Stimulated activated CD4-positive, alpha-beta T cell treated with anti-CD3 and anti-CD28 coated beads, Interleukin-2, amount 100 ng/mL, for 4 hours (primary cell): ENCODE measurements around the gene PCBD2.
A peak's percentile ranks its signal among the peaks of the same experiment; 100 is the strongest.
"Not testable (repeated sequence)": the region's sequence is repeated elsewhere in the genome, so short reads cannot be mapped to it uniquely, and the experiment has no call there.

ENCODE experiments used
- DNase-seq: peaks from one replicate; pipeline ENCODE4 v3.0.0-alpha.2; 2020; ENCODE audit warnings: low read depth

Gene PCBD2

DNA sequence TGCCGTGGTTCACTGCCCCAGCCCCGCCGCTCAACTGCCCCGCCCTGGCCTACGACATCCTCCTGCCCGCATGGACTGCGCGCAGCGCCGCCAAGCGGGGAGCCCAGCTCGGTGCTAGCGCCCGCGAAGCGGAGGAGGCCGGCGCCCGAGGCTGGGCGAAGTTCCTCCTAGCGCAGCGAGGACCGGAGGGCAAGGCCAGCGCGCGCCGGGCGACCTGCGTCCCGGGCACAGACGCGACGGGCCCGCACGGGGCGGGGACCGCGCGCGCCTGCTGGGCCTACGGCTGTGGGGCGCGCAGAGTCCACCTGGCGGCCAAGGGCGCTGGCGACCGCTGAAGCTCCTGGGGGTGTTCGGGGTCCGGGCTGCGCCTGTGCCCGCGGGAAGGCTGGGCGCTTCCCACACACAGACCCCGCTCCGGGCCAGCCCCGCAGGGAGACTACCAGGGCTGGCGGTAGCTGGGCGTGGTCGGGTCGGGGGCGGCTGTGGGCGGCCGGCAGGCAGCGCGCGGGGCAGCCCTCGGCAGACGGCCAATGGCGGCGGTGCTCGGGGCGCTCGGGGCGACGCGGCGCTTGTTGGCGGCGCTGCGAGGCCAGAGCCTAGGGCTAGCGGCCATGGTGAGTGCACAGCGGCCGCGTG lies at the start of gene PCBD2:
Gene PCBD2, plus strand, starts transcription at position 522 of the 636 bp plus-strand sequence. Its CDS starts 9 bp downstream, at position 531.
- DNase-seq, result peak; percentile 85

DNA sequence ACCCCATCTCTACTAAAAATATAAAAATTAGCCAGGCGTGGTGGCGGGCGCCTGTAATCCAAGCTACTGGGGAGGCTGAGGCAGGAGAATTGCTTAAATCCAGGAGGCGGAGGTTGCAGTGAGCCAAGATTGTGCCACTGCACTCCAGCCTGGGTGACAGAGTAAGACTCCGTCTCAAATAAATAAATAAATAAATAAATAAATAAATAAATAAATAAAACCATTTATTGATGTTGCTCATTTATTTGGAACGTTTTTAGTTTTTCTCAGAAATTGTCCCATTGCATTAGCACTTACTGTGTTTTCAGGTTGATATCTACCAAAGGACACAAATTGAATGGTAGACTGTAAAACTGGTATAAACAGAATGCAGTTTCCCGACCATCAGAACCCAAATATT lies 48.5 kb upstream of the PCBD2 start:
- not testable (repeated sequence) for DNase-seq

DNA sequence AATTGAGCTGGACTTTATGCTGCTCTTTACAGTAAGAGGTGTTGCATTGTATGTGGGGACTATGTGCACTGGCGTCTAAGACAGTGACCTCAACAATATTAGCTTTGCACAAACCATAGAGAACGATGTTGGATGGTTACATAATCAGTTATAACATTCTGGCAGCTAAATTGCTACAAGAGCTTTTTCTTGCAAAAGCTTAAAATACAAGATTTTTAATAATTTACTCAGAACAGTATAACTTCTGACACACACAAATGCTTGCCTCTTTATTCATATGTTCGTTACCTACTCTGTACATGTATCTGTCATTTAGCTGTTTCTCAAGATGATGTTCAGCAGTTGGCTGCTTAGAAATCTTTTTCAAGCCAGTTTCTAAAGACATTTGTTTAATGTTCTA lies 47.5 kb upstream of the PCBD2 start:
- DNase-seq, result no peak

DNA sequence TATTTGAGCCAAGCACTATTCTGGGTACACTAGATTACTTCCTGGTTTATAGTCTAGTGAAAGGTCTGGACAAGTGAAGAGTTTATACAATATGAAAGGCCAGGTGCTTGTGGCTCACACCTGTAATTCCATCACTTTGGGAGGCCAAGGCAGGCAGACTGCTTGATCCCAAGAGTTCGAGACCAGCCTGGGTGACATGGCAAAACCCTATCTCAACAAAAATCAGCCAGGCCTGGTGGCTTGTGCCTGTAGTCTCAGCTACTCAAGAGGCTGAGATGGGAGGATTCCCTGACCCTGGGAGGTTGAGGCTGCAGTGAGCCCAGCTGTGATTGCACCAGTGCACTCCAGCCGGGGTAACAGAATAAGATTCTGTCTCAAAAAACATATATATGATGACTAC lies 40.2 kb upstream of the PCBD2 start:
- DNase-seq, result no peak

DNA sequence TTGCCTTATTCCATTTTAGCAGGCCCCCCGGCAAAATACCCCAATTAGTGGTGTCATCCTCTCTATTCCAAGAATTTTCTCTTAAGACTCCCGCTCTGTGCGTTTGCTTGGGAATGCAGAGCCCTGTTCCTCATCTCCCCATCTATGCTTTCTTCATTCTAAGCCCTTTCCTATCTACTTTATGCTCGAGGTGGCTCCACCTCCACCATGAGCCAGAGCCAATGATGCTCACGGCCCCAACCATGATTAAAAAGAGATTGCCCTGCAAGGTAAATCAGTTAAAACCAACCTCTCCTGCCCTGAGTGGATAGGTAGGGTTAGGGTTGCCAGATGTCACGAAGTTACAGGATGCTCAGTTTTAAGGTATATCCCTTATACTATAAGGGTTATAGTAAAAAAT lies 31.4 kb upstream of the PCBD2 start:
- DNase-seq, result no peak

DNA sequence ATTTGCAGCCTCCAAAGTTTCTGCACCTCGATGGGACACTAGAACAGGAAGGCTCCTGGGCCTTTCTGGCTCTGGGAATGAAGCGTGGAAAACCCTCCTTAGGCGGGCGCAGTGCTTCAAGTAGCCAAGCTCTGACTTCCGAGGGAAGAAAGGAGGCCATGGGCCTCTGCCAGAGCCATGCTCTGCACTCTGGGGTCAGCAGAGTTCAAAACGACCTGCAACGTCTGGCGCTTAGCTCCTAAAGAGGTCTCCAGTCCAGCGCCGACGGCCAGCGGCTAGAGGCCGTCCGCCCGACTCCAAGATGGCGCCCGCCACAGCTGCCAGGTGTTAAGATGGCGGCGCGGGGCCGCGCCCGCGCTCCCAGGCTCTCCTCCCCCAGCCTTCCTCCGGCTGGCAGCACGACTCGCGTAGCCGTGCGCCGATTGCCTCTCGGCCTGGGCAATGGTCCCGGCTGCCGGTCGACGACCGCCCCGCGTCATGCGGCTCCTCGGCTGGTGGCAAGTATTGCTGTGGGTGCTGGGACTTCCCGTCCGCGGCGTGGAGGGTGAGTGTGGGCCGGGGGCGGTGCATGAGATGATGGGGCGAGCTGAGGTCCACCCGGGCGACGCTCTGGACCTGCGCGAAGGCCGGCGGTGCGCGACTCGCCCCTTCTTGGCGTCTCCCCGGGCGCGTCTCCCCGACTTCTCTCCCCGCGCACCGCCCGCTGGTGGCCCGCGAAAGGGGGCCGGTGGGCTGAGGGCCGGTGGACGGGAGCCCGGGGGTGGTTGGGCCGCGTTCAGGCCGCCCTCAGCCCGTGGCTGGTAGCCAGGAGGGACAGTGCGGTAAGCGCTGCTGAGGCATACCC lies 30.7 kb upstream of the PCBD2 start, which contains the start of gene TXNDC15:
Gene TXNDC15, plus strand, starts transcription at position 385 of the 844 bp plus-strand sequence. Its CDS starts 57 bp downstream, at position 442.
- DNase-seq, result peak; percentile 71

DNA sequence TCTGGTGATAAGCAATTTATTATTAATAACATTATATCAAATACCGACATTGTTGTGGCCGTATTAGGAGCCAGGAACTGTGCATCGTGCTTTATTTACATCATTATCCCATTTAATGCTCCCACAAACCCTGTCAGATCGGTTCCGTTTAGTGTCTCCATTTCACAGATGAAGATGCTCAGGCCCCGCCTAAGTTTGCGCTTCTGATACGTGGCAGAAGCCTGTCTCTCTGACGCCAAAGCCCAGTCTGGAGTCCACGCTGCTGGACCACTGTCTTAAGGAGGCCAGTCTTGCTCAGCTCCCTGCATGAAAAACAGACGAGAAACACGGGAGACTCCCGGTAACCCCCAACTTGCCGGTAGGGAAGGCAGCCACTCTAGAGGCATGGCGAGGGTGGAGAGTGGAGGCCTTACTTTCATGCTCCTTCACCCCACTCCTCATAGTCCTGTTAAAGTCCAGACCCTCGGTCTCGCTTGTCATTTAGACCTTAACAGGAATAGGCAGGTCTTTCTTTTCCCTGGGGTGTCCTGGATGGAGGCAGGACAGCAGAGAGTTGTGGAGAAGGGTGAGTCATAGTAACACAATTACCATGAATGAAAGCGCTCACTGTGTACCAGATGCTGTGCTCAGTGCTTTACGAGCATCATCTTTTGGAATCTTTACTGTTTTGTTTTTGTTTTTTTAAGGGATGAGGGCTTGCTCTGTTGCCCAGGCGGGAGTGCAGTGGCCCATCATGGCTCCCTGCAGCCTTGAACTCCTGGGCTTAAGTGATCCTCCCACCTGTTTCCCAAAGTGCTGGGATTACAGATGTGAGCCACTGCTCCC lies 29.9 kb upstream of the PCBD2 start:
- DNase-seq, result no peak

DNA sequence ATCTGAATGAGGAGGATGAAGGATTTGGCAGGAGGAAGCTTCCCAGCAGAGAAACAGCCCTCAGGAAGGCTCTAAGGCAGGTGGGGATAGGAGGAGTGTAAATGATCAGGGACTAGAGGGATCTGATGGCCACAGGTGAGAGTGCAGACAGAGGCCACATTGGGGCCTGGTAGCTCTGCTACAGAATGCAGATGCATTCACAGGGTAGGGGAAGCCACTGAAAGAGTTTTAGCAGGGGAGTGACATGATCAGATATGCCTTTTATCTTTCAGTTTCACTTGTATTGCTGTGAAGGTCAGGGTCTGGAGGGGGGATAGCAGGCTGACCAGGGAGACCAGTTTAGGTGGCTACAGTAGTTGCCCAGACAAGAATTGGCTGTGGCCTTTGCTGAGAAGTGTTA lies 27.8 kb upstream of the PCBD2 start:
- no peak for DNase-seq

DNA sequence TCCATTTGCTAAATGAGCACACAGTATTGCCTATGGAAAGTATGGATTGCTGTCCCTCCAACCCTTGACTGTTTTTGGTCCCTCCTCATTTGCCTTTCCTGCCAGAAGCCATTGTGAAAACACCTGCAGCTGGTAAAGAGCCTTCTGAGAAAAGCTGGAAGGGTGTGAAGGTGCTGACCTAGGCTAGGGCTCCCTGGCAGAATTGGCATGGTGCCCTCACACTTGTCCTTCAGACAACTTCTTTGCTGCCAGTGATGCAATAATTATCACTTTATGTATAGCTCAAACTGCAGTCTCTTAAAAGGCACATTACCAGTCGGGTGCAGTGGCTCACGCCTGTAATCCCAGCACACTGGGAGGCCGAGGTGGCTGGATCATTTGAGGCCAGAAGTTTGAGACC lies 26.5 kb upstream of the PCBD2 start:
- DNase-seq, result no peak

DNA sequence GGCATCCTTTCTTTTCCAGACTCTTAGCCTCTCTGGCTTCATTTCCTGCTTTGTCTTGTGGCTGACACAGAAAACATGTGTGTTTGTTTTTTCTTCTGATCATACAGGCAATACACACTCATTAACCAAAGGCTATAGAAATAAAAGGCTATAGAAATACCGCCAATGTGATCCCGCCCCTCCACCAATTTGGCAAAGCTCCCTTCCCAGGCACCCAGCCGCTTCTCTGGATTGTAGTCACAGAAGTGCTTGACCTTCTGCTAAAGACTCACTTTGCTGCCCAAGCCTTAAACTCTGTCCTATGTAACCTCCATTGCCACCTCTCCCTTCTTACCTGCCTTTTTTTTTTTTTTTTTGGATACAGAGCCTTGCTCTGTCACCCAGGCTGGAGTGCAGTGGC lies 25.5 kb upstream of the PCBD2 start:
- DNase-seq, result no peak

DNA sequence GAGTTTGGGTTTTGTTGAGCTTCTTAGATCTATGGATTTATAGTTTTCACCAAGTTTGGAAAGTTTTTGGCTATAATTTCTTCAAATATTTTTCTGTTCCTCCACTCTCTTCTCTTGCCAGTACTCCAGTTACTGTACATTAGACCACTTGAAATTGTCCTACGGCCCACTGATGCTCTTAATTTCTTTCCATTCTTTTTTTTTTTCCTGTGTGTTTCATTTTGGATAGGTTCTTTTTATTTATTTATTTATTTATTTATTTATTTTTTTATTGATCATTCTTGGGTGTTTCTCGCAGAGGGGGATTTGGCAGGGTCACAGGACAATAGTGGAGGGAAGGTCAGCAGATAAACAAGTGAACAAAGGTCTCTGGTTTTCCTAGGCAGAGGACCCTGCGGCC lies 24.0 kb upstream of the PCBD2 start:
- not testable (repeated sequence) for DNase-seq

DNA sequence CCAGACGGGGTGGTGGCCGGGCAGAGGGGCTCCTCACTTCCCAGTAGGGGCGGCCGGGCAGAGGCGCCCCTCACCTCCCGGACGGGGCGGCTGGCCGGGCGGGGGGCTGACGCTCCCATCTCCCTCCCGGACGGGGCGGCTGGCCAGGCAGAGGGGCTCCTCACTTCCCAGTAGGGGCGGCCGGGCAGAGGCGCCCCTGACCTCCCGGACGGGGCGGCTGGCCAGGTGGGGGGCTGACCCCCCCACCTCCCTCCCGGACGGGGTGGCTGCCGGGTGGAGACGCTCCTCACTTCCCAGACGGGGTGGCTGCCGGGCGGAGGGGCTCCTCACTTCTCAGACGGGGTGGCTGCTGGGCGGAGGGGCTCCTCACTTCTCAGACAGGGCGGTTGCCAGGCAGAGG lies 23.2 kb upstream of the PCBD2 start:
- not testable (repeated sequence) for DNase-seq

DNA sequence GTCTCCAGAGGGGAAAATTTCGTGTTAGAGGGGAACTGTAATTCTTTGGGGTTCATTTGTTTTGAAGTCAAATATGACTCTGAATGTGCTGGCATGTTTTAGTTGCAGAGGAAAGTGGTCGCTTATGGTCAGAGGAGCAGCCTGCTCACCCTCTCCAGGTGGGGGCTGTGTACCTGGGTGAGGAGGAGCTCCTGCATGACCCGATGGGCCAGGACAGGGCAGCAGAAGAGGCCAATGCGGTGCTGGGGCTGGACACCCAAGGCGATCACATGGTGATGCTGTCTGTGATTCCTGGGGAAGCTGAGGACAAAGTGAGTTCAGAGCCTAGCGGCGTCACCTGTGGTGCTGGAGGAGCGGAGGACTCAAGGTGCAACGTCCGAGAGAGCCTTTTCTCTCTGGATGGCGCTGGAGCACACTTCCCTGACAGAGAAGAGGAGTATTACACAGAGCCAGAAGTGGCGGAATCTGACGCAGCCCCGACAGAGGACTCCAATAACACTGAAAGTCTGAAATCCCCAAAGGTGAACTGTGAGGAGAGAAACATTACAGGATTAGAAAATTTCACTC lies 17.3 kb upstream of the PCBD2 start:
- no peak for DNase-seq

DNA sequence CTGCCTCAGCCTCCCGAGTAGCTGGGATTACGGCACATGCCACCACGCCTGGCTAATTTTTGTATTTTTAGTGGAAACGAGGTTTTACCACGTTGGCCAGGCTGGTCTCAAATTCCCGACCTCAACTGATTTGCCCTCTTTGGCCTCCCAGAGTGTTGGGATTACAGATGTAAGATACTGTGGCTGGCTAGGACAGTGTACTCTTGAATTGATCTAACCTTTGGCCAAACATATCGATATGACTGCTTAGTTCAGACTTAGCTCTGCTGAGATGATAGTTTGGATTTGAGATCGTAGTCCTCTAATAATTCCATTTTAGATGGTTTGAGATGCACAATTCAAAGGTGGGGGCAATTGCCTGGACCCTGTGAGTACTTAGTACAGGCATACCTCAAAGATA lies 15.6 kb upstream of the PCBD2 start:
- DNase-seq, result no peak

DNA sequence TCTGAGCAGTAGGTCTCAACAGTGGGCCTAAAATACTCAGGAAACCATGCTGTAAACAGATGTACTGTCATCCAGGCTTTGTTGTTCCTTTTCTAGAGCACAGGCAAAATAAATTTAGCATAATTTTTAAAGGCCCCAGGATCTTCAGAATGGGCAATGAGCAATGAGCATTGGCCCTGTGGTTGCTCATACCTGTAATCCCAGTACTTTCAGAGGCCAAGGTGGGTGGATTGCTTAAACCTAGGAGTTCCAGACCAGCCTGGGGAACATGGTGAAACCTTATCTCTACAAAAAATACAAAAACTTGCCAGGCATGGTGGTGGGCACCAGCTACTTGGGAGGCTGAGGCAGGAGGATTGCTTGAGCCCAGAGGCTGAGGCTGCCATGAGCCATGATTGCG lies 13.5 kb upstream of the PCBD2 start:
- no peak for DNase-seq

DNA sequence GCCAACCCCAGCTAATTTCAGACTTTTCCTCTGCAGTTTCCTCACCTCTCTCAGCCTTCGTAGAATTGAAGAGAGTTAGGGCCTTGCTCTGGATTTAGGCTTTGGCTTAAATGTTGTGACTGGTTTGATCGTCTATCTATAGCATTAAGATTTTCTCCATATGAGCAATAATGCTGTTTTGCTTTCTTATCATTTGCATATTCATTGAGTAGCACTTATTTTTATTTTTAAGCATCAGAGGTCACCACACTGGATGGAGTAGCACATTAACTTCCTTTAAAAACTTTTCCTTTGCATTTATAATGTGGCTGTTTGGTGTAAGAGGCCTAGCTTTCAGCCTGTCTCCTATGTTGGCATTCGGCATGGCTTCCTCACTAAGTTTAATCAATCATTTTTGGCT lies 12.6 kb upstream of the PCBD2 start:
- no peak for DNase-seq

DNA sequence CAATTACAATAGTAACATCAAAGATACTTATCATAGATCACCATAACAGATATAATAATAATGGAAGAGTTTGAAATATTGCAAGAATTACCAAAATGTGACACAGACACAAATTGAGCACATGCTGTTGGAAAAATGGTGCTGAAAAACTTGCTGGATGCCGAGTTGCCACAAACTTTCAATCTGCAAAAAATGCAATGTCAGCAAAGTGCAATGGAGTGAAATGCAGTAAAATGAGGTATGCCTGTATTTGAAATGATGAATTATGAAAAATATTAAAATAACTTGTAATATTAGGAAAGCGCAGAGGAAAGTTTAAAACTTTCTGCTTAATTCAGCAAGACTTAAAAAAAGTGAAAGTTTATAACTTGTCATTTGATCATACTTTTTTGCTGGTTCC lies 12.0 kb upstream of the PCBD2 start:
- DNase-seq, result no peak

DNA sequence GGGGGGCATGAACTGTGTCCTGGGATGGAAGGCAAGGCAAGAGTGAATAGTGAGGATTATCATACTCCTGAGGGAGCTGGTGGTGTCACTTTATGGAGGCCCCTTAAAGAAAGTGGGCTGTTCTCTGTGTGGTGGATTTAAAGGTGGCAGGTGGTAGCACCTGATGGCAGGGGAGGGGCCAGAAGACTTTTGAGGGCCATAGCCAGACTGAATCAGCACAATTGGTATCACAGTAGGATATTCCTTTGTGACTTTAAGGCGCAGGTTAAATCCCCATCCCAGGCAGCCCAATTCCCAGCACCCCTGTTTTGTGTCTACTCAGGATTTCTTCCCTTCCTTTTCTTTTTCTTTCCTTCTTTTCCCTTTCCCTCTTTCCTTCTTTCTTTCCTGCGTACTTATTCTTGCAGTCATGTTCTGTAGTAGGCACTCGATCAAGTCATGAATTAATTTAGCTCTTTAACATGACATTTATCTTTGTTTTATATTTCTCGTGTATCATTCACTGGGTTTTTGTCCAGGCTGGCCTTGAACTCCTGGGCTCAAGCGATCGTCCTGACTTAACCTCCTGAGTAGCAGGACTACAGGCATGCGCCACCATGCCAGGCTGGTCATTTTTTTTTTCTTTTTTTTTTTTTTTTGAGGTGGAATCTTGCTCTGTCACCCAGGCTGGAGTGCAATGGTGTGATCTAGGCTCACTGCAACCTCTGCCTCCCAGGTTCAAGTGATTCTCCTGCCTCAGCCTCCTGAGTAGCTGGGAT lies 11.0 kb upstream of the PCBD2 start:
- DNase-seq, result no peak

DNA sequence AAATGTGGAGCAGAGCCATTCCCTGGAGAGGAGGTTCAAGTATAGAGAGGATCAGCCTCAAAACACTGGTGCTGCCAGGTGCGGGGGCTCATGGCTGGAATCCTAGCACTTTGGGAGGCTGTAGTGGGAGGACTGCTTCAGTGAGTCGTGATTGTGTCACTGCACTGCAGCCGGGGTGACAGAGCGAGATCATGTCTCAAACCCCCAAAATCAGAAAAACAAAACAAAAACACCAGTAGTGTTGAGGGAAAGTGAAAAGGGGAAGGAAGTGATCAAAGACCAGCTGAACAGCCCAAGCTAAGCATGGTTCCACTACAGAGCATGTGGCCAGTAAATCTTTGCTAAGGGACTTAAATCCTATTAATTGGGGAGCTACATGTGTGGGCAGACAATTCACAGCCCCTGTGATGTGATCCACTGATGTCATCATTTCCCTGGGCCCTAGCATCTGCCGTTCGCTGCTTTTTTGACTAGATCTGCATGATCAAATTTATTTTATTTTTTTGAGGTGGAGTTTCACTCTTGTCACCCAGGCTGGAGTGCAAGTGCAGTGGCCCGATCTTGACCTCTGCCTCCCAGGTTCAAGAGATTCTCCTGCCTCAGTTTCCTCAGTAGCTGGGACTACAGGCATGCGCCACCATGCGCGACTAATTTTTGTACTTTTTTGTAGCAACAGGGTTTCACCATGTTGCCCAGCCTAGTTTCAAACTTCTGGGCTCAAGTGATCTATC lies 2.7 kb upstream of the PCBD2 start:
- DNase-seq, result no peak

DNA sequence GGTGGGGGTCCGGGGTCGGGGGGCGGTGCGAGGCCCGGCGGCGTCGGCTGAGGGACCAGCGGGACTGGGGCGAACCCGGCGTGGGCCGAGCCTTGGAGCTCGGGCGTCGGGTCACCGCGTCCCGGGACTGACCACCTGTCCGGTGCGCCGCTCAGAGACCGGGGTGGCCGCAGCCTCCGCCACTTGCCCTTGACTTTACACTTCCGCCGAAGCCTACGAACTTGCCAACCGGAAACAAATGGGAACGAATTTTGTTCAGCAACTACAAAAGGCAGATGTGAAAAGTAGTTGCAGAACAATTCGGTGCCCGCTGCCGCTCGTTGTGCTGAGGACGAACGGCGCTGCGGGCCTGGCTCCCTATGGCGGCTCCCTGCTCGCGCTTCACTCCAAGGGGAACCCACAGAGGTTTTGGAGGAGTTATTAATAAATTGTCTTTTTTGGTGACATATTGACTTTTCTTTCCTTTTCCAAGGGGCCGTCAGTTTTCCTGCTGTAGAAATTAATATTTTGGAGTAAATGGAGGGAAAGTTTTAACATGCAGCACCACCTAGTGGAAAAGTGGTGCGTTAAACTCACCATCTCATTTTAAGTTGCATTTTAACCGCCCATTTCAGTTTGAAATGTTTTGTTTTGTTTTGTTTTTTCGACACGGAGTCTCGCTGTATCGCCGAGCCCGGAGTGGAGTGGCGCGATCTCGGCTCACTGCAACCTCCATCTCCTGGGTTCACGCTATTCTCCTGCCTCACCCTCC lies 490 bp downstream of the PCBD2 start:
- peak; percentile 38 for DNase-seq
